Activated CD4-positive, alpha-beta T cell treated with anti-CD3 and anti-CD28 coated beads, Interleukin-2, Interleukin-4, amounts not matched to agents 100 ng/mL and 50 ng/mL, durations not matched to agents 16 hours and 8 hours (primary cell): ENCODE measurements around the gene NEFH.
"Not testable (repeated sequence)": the region's sequence is repeated elsewhere in the genome, so short reads cannot be mapped to it uniquely, and the experiment has no call there.

ENCODE experiments used
- DNase-seq: peaks from one replicate; pipeline ENCODE4 v3.0.0-alpha.2; 2020; ENCODE audit warnings: low spot score

The NEFH gene

GRCh38 chr22:29479417-29480261 lies at the start of gene NEFH:
Gene NEFH, plus strand, starts transcription at chr22:29480218. Its CDS starts 45 bp downstream, at chr22:29480263.
- DNase-seq: no peak

- DNase-seq: no peak
Measured at GRCh38 chr22:29431986-29432385, 48.0 kb upstream of the NEFH start.

GRCh38 chr22:29433856-29434255 lies 46.2 kb upstream of the NEFH start:
- DNase-seq: no peak

- DNase-seq: no peak
Measured at GRCh38 chr22:29434288-29434687, 45.7 kb upstream of the NEFH start.

GRCh38 chr22:29435236-29436136 lies 44.5 kb upstream of the NEFH start:
- no peak for DNase-seq

- DNase-seq: not testable (repeated sequence)
Measured at GRCh38 chr22:29438283-29438682, 41.7 kb upstream of the NEFH start, which contains the start of gene RFPL1. Gene RFPL1, plus strand, starts transcription at chr22:29438583.

- DNase-seq: no peak
Measured at GRCh38 chr22:29442976-29443375, 37.0 kb upstream of the NEFH start.

- no peak for DNase-seq
Measured at GRCh38 chr22:29443452-29443851, 36.6 kb upstream of the NEFH start.

GRCh38 chr22:29443861-29444792 lies 35.9 kb upstream of the NEFH start:
- no peak for DNase-seq

GRCh38 chr22:29445508-29445907 lies 34.5 kb upstream of the NEFH start:
- no peak for DNase-seq

- DNase-seq: no peak
Measured at GRCh38 chr22:29447906-29448305, 32.1 kb upstream of the NEFH start.

GRCh38 chr22:29449296-29449875 lies 30.6 kb upstream of the NEFH start:
- no peak for DNase-seq

GRCh38 chr22:29450222-29450621 lies 29.8 kb upstream of the NEFH start:
- no peak for DNase-seq

- no peak for DNase-seq
Measured at GRCh38 chr22:29451863-29452262, 28.2 kb upstream of the NEFH start.

GRCh38 chr22:29454276-29454675 lies 25.7 kb upstream of the NEFH start:
- no peak for DNase-seq

GRCh38 chr22:29456211-29456671 lies 23.8 kb upstream of the NEFH start:
- no peak for DNase-seq

- peak; percentile 43 for DNase-seq
Measured at GRCh38 chr22:29457730-29458129, 22.3 kb upstream of the NEFH start.

- no peak for DNase-seq
Measured at GRCh38 chr22:29458551-29458950, 21.5 kb upstream of the NEFH start.

GRCh38 chr22:29459773-29460172 lies 20.2 kb upstream of the NEFH start:
- DNase-seq: no peak

GRCh38 chr22:29461263-29461662 lies 18.8 kb upstream of the NEFH start:
- DNase-seq: no peak

GRCh38 chr22:29463629-29464028 lies 16.4 kb upstream of the NEFH start:
- DNase-seq: no peak
